ENCODE measurements around the gene ALG11. TPM values are rescaled to one million over a fixed set of nuclear protein-coding genes. Genes with fewer than 3 reads are reported as not detected.

ALG11 gene, protein sequence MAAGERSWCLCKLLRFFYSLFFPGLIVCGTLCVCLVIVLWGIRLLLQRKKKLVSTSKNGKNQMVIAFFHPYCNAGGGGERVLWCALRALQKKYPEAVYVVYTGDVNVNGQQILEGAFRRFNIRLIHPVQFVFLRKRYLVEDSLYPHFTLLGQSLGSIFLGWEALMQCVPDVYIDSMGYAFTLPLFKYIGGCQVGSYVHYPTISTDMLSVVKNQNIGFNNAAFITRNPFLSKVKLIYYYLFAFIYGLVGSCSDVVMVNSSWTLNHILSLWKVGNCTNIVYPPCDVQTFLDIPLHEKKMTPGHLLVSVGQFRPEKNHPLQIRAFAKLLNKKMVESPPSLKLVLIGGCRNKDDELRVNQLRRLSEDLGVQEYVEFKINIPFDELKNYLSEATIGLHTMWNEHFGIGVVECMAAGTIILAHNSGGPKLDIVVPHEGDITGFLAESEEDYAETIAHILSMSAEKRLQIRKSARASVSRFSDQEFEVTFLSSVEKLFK
- 46.4 TPM for total RNA-seq (ENCODE audit: unreplicated experiment)
- long read RNA-seq, transcript ALG11-202 (4 exons, 2,558 nt), result major isoform, 21 of 43 reads
- long read RNA-seq, transcript ALG11-203 (2 exons, 1,404 nt), result minor isoform, 9 of 43 reads
- long read RNA-seq, partial matches to known transcripts, result 2 of 43 reads
- long read RNA-seq, other reads (novel, unspliced or antisense), result 10 of 43 reads

DNA sequence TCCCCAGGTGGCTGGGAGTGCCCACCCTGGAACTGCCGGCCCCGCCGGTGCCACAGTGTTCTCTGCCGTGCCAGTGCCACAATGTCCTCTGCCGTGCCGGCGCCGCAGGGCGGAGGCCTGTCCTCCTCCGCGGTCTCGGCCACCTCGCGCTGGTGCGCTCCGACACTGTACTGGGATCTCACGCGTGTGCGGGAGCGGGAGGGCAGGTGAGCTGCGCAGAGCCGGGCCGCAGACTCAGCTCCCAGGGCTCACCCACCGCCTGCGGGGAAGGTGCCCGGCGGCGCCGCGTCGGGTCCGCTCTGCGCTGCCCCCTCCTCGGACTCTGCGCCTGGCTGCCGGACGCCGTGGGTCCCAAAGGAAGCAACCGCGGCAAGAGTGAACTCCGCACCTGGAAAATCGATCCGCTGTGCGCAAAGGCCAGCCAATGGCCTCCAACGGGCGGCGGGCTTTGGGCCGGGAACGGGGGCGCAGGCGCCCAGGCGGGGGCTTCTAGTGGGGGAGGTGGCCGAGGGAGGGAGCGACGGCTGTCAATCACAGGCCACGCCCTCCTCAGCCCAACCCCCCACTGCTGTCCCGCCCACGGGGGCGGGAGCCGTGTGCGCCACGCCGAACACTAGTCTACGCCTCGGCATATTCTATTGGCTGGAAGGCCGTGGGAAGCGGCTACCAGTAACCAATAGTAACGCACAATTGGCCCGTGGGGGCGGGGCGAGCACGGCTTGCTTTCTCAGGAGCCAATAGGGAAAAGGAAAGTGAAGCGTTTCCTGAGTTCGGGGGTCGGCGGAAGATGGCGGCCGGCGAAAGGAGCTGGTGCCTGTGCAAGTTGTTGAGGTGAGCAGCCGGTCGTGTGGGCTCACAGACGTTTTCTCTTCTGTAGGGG lies at the start of gene ALG11:
Gene ALG11, plus strand, starts transcription at position 767 of the 880 bp plus-strand sequence. Its CDS starts 21 bp downstream, at position 788.
- peaks cover 10% of the 10 kb centered on the region for H3K27me3 Mint-ChIP-seq (ENCODE audit: unreplicated experiment)
- TF ChIP-seq, protein P1, sequence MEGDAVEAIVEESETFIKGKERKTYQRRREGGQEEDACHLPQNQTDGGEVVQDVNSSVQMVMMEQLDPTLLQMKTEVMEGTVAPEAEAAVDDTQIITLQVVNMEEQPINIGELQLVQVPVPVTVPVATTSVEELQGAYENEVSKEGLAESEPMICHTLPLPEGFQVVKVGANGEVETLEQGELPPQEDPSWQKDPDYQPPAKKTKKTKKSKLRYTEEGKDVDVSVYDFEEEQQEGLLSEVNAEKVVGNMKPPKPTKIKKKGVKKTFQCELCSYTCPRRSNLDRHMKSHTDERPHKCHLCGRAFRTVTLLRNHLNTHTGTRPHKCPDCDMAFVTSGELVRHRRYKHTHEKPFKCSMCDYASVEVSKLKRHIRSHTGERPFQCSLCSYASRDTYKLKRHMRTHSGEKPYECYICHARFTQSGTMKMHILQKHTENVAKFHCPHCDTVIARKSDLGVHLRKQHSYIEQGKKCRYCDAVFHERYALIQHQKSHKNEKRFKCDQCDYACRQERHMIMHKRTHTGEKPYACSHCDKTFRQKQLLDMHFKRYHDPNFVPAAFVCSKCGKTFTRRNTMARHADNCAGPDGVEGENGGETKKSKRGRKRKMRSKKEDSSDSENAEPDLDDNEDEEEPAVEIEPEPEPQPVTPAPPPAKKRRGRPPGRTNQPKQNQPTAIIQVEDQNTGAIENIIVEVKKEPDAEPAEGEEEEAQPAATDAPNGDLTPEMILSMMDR (IDR thresholded peaks at IDR 0.05; ENCODE audit: partially characterized antibody, unreplicated experiment), result no peak
- H3K27ac Mint-ChIP-seq (ENCODE audit: unreplicated experiment), result peak within 1 kb of the TSS; percentile 95
- H3K4me1 Mint-ChIP-seq (ENCODE audit: low read depth, unreplicated experiment), result peaks cover 6% of the 10 kb centered on the region
- DNase-seq, result peak; percentile 100
- H3K36me3 Mint-ChIP-seq (ENCODE audit: unreplicated experiment), result peaks cover 6% of the 10 kb centered on the region
- peak within 1 kb of the TSS; percentile 100 for H3K4me3 Mint-ChIP-seq (ENCODE audit: unreplicated experiment)
- peaks cover 6% of the 10 kb centered on the region for H3K9me3 Mint-ChIP-seq (ENCODE audit: unreplicated experiment)

DNA sequence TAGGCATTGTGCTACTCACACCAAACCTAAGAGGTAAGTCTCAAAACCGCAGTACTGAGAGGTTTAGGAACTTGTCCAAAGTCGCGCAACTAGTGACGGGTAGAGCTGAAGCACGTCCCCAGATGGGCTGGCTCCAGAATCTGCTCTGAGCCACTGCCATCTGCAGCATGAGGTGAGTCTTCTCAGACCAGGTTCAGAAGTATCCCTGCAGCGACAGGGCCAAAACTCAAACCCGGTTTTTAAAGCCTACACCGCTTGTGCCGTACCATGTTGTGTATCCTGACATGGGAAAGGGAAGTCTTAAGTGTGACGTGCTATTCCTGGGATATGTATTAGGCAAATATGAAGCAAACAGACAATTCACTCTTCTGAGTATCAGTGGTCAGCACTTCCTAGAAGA lies 46.0 kb upstream of the ALG11 start:
- Mint-ChIP-seq H3K27me3 (ENCODE audit: unreplicated experiment) (no peaks in the 10 kb centered on the region), H3K27ac (ENCODE audit: unreplicated experiment) (no peak overlapping the region), H3K4me3 (ENCODE audit: unreplicated experiment) (no peak overlapping the region), H3K4me1 (ENCODE audit: low read depth, unreplicated experiment) (peaks cover 4% of the 10 kb centered on the region), H3K9me3 (ENCODE audit: unreplicated experiment) (no peaks in the 10 kb centered on the region), H3K36me3 (ENCODE audit: unreplicated experiment) (no peaks in the 10 kb centered on the region)
- TF ChIP-seq, protein P1 (IDR thresholded peaks at IDR 0.05; ENCODE audit: partially characterized antibody, unreplicated experiment), result no peak
- DNase-seq, result no peak

DNA sequence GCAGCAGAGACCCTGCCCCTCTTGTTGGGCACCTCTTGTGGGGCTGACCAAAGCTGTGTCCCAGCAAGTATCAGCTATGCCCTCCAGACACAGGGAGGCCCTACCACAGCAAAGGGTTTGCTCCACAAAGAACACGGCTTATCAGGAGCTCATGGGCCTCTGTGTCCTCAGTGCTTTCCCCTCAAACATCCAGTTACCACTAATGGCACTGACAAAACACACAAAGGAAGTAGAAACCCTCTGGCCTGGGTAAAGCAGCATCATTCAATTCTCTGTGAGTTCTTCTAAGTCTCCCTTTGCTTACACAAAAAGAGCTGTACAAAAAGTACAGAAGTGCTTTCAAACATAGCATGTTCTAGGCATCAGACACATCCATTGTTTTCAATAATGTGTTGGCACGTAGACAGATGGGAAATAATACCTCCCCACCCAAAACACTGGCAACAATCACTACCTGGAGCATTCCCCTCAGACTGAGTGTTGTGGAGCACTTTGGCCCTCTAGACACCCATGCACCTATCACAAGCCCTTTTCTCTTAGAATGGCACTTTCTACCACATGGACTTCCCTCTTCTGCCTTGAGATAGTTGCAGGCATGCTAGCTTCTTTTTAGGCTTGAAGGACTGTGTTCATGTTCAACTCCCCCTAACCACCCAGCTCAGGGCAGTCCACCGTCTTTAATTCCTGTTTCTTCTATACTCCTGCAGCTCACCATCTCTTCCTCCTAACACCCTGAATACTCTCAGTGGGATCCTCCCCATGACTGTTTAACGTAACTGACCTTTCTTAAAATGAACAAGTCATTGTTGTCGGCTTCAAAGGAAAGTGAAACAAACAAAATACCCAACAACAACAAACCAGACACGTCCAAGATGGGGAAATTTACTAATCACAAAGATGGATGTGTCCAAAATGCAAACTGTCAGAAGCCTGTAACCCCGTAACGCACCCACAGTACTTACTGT lies 44.4 kb upstream of the ALG11 start:
- peaks cover 4% of the 10 kb centered on the region for H3K4me1 Mint-ChIP-seq (ENCODE audit: low read depth, unreplicated experiment)
- TF ChIP-seq, protein P1 (IDR thresholded peaks at IDR 0.05; ENCODE audit: partially characterized antibody, unreplicated experiment), result no peak
- H3K27ac Mint-ChIP-seq (ENCODE audit: unreplicated experiment), result no peak overlapping the region
- no peaks in the 10 kb centered on the region for H3K27me3 Mint-ChIP-seq (ENCODE audit: unreplicated experiment)
- peaks cover 5% of the 10 kb centered on the region for H3K36me3 Mint-ChIP-seq (ENCODE audit: unreplicated experiment)
- H3K4me3 Mint-ChIP-seq (ENCODE audit: unreplicated experiment), result no peak overlapping the region
- no peaks in the 10 kb centered on the region for H3K9me3 Mint-ChIP-seq (ENCODE audit: unreplicated experiment)
- DNase-seq, result no peak

DNA sequence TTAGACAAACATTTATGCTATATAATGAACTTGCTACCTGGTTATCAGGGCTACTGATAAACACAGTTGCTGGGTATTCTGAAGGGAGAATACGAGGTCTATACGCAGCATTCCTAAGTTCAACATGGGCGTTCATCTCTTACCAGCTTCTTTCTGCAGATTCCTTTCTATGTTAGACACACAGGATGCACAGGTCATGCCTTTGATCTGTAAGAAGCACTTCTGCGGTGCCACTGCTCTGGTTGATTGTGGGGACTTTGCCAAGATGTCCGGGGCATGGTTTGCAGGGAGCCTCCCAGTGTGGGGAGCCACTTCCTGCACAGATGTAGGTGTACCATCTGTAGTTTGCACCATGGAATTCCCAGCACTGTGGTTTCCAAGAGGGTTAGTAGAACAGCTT lies 41.8 kb upstream of the ALG11 start:
- Mint-ChIP-seq H3K36me3 (ENCODE audit: unreplicated experiment) (peaks cover 5% of the 10 kb centered on the region), H3K27me3 (ENCODE audit: unreplicated experiment) (no peaks in the 10 kb centered on the region), H3K4me3 (ENCODE audit: unreplicated experiment) (no peak overlapping the region), H3K27ac (ENCODE audit: unreplicated experiment) (no peak overlapping the region), H3K9me3 (ENCODE audit: unreplicated experiment) (no peaks in the 10 kb centered on the region), H3K4me1 (ENCODE audit: low read depth, unreplicated experiment) (peaks cover 3% of the 10 kb centered on the region)
- no peak for DNase-seq
- TF ChIP-seq, protein P1 (IDR thresholded peaks at IDR 0.05; ENCODE audit: partially characterized antibody, unreplicated experiment), result no peak

Measured in glutamatergic neuron (in vitro differentiated cells).